Lower leg skin (tissue), 3 donors: ENCODE measurements around the gene FAM187B.

Experiments used
- POLR2A ChIP-seq, 2 donors: fragments of 450-650 bp; IDR thresholded peaks; one replicate each; pipeline ENCODE4 v1.6.1; 2016 to 2017; ENCODE audit warnings: antibody characterized with exemption in 2 of 2, mild to moderate bottlenecking in 1 of 2, moderate library complexity in 1 of 2
- TF ChIP-seq, protein P1 (sequence below), 3 donors: fragments of 450-650 bp; IDR thresholded peaks; one replicate each; pipeline ENCODE4 v1.5.1; 2016; ENCODE audit warnings: antibody characterized with exemption in 3 of 3, mild to moderate bottlenecking in 3 of 3, moderate library complexity in 2 of 3

DNA sequence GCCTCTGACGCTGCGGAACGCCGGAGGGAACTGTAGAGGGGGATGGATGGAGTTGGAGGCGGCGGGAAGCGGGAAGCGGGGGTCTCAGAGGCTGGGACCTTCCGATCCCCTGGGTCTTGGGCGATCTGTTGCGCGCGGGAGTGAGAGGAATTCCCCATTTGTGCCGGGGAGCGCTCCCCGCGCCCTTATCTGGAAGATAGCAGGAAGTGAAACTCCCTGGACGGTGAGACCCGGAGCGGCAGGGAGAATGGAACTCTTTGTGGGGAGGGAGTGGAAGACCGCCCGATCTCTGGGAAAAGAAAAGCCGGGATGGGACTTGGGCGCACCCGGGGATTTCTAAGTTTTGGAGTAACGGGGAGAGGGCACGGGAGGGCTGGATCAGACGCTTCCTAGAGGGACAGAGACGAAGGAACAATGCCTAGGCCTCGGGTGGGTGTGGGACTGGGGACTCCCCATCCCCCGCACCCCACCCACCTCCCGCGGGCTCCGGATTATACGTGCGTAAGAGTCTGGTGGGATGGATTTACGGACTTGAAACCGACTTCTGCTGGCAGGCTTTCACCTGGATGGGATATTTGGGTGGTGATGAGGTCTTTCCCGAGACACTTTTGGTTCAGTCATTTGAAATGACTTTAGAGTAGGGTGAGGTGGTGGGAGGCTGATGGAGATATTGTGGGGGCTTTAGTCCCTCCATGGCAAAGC lies 20.8 kb upstream of the FAM187B start:
- TF ChIP-seq, protein P1, sequence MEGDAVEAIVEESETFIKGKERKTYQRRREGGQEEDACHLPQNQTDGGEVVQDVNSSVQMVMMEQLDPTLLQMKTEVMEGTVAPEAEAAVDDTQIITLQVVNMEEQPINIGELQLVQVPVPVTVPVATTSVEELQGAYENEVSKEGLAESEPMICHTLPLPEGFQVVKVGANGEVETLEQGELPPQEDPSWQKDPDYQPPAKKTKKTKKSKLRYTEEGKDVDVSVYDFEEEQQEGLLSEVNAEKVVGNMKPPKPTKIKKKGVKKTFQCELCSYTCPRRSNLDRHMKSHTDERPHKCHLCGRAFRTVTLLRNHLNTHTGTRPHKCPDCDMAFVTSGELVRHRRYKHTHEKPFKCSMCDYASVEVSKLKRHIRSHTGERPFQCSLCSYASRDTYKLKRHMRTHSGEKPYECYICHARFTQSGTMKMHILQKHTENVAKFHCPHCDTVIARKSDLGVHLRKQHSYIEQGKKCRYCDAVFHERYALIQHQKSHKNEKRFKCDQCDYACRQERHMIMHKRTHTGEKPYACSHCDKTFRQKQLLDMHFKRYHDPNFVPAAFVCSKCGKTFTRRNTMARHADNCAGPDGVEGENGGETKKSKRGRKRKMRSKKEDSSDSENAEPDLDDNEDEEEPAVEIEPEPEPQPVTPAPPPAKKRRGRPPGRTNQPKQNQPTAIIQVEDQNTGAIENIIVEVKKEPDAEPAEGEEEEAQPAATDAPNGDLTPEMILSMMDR (IDR thresholded peaks at IDR 0.05) = no peak
- TF ChIP-seq POLR2A (IDR thresholded peaks at IDR 0.05) = no peak
